ENCODE data around the gene CNOT11. TPM values are rescaled to one million over a fixed set of nuclear protein-coding genes. Genes with fewer than 3 reads are reported as not detected.

CNOT11 gene
- total and polyA plus RNA-seq, 2 of the 13 experiments (the other 11 are each of a cell fraction or from before 2014, with no cell fraction given), result 114 to 209 TPM

GRCh38 chr2:101305492-101306078 is 52.9 kb downstream of the CNOT11 start (continued):
- TF ChIP-seq ZBTB40 (IDR thresholded peaks at IDR 0.05) (no peak), ZBTB40 (CRISPR knock-in tag; IDR thresholded peaks at IDR 0.05) (no peak), ZNF574 (CRISPR knock-in tag; IDR thresholded peaks at IDR 0.05) (no peak), MYPOP (CRISPR knock-in tag; IDR thresholded peaks at IDR 0.05) (0 out of 2 replicates have a peak, but pooled peaks have one; percentile 19), CBX5 (CRISPR knock-in tag; IDR thresholded peaks at IDR 0.05; ENCODE audit: borderline replicate concordance) (no peak), NFYB (CRISPR knock-in tag; IDR thresholded peaks at IDR 0.05) (no peak), FOXC1 (CRISPR knock-in tag; IDR thresholded peaks at IDR 0.05; ENCODE audit: borderline replicate concordance) (no peak), ZNF549 (CRISPR knock-in tag; IDR thresholded peaks at IDR 0.05) (no peak), ZNF484 (CRISPR knock-in tag; IDR thresholded peaks at IDR 0.05; ENCODE audit: borderline replicate concordance, low read depth) (no peak), MAFG (CRISPR knock-in tag; IDR thresholded peaks at IDR 0.05) (no peak), IKZF4 (CRISPR knock-in tag; IDR thresholded peaks at IDR 0.05; ENCODE audit: borderline replicate concordance, low read depth, not compliant biosample characterization) (no peak), CBX1 (IDR thresholded peaks at IDR 0.05; ENCODE audit: low read depth) (no peak), MED8 (CRISPR knock-in tag; IDR thresholded peaks at IDR 0.05; ENCODE audit: insufficient replicate concordance) (no peak), FOSL2 (CRISPR knock-in tag; IDR thresholded peaks at IDR 0.05) (peak; percentile 60), PCBP2 (optimal IDR thresholded peaks at IDR 0.05; ENCODE audit: low read depth, low read length, poor library complexity, severe bottlenecking) (peak; percentile 66), NCOR1 (IDR thresholded peaks at IDR 0.05; ENCODE audit: borderline replicate concordance, low read length) (no peak), MBD4 (IDR thresholded peaks at IDR 0.05; ENCODE audit: borderline replicate concordance, low read length) (peak; percentile 56; the same call in 1 of the 2 replicates), MEIS2 (CRISPR knock-in tag; IDR thresholded peaks at IDR 0.05) (no peak)

Data from HepG2 (cell line).